Activated CD8-positive, alpha-beta memory T cell treated with anti-CD3 and anti-CD28 coated beads, Interleukin-2, amount 50 U/mL, for 48 hours (primary cell): ENCODE measurements around the gene FXYD5.

Source experiments
- DNase-seq: peaks from one replicate; pipeline ENCODE4 v3.0.0-alpha.2; 2020

The FXYD5 gene

GRCh38 chr19:35160629-35161433 lies 6.3 kb downstream of the FXYD5 start:
- DNase-seq: no peak

- no peak for DNase-seq
Measured at GRCh38 chr19:35161434-35161743, 6.9 kb downstream of the FXYD5 start.

GRCh38 chr19:35162471-35163326 lies 8.2 kb downstream of the FXYD5 start:
- DNase-seq: no peak

GRCh38 chr19:35164418-35164817 lies 9.9 kb downstream of the FXYD5 start:
- DNase-seq: no peak

GRCh38 chr19:35165200-35166058 lies 10.9 kb downstream of the FXYD5 start:
- DNase-seq: peak; percentile 46

- DNase-seq: peak; percentile 41
Measured at GRCh38 chr19:35166100-35167063, 11.8 kb downstream of the FXYD5 start.

GRCh38 chr19:35167251-35168119 lies 12.9 kb downstream of the FXYD5 start:
- DNase-seq: peak; percentile 54

- DNase-seq: peak; percentile 47
Measured at GRCh38 chr19:35168196-35168595, 13.7 kb downstream of the FXYD5 start.

- peak; percentile 50 for DNase-seq
Measured at GRCh38 chr19:35169221-35169995, 14.9 kb downstream of the FXYD5 start.

GRCh38 chr19:35170359-35171061 lies 16.0 kb downstream of the FXYD5 start:
- peak; percentile 58 for DNase-seq

GRCh38 chr19:35171730-35172129 lies 17.2 kb downstream of the FXYD5 start:
- DNase-seq: peak; percentile 29

GRCh38 chr19:35174226-35174625 lies 19.7 kb downstream of the FXYD5 start:
- no peak for DNase-seq

- DNase-seq: no peak
Measured at GRCh38 chr19:35176181-35176570, 21.6 kb downstream of the FXYD5 start.

GRCh38 chr19:35177377-35178274 lies 23.1 kb downstream of the FXYD5 start:
- DNase-seq: peak; percentile 41

- DNase-seq: peak; percentile 13
Measured at GRCh38 chr19:35178701-35179100, 24.2 kb downstream of the FXYD5 start.

- DNase-seq: peak; percentile 8
Measured at GRCh38 chr19:35179830-35180229, 25.3 kb downstream of the FXYD5 start.

- DNase-seq: no peak
Measured at GRCh38 chr19:35181387-35181786, 26.9 kb downstream of the FXYD5 start.

- no peak for DNase-seq
Measured at GRCh38 chr19:35184267-35184666, 29.7 kb downstream of the FXYD5 start.
